Bronchial epithelial cell (primary cell): ENCODE data around the gene MSANTD1. TPM values are rescaled to one million over a fixed set of nuclear protein-coding genes. Genes with fewer than 3 reads are reported as not detected.

Experiments
- DNase-seq: peaks from one replicate; pipeline ENCODE4 v3.0.0-alpha.2; 2010; ENCODE audit warnings: low read depth
- FAIRE-seq: peaks from 2 replicates; lab custom pipeline; 2011; peaks lifted over from hg19 to GRCh38; lab: Jason Lieb, UNC
- H3K27me3 ChIP-seq: 2 replicates; pipeline ENCODE4 v1.5.1; 2011; ENCODE audit warnings: low read length; ENCODE audit not compliant: control insufficient read depth, insufficient read depth
- H3K36me3 ChIP-seq: 2 replicates; pipeline ENCODE4 v1.5.1; 2011; ENCODE audit warnings: low read length; ENCODE audit not compliant: control insufficient read depth, insufficient read depth
- H3K4me3 ChIP-seq: 2 replicates; pipeline ENCODE4 v1.5.1; 2011; ENCODE audit warnings: mild to moderate bottlenecking, low read depth, low read length, control low read depth
- total RNA-seq: library from RNA; depleted of rRNA; stranded (reverse); fragments of >200 nt; gene quantifications from 2 replicates; pipeline ENCODE4 v1.2.1, GENCODE V29; 2014
- TF ChIP-seq, protein P1 (sequence below): IDR thresholded peaks from 2 replicates; pipeline ENCODE4 v1.5.1; 2011; ENCODE audit warnings: mild to moderate bottlenecking, moderate library complexity, low read length, control low read depth, inconsistent platforms; ENCODE audit not compliant: insufficient read depth, severe bottlenecking

MSANTD1 gene
- total RNA-seq, 1 donor from 2014 or later: 0.26 TPM

DNA sequence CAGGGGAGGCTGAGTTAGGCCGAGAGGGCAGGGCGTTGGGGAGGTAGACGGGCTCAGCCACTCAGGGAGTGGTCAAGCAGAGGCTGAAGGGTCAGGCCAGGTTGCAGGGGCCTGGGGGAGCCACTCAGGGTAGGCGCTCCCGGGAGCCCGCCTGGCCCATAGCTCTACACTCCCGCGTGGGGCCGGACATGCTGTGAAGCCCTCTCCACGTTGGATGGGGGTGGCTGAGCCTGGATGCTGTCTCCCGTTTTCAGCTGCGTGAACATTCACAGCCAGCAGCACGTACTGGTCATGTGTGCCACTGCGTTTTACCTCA lies 14.0 kb upstream of the MSANTD1 start:
- no peak overlapping the region for H3K4me3 ChIP-seq
- no peaks in the 10 kb centered on the region for H3K27me3 ChIP-seq
- no peak for FAIRE-seq
- H3K36me3 ChIP-seq: peaks cover 29% of the 10 kb centered on the region
- DNase-seq: no peak
- TF ChIP-seq, protein P1, sequence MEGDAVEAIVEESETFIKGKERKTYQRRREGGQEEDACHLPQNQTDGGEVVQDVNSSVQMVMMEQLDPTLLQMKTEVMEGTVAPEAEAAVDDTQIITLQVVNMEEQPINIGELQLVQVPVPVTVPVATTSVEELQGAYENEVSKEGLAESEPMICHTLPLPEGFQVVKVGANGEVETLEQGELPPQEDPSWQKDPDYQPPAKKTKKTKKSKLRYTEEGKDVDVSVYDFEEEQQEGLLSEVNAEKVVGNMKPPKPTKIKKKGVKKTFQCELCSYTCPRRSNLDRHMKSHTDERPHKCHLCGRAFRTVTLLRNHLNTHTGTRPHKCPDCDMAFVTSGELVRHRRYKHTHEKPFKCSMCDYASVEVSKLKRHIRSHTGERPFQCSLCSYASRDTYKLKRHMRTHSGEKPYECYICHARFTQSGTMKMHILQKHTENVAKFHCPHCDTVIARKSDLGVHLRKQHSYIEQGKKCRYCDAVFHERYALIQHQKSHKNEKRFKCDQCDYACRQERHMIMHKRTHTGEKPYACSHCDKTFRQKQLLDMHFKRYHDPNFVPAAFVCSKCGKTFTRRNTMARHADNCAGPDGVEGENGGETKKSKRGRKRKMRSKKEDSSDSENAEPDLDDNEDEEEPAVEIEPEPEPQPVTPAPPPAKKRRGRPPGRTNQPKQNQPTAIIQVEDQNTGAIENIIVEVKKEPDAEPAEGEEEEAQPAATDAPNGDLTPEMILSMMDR: no peak

DNA sequence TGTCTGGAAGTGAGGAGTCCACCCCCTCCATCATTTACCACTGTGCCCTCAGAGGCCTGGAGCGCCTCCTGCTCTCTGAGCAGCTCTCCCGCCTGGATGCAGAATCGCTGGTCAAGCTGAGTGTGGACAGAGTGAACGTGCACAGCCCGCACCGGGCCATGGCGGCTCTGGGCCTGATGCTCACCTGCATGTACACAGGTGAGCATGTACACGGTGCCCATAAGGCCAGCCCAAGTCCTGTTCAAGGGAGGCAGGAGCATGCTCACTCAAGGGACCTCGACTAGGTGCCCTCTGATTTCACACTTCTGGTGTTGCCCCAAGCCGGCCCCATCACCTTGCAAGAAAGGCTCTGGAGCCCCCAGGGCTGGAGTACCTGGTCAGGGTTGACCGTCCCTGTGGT lies 13.4 kb upstream of the MSANTD1 start:
- TF ChIP-seq, protein P1: no peak
- Histone ChIP-seq H3K36me3 (peaks cover 28% of the 10 kb centered on the region), H3K4me3 (no peak overlapping the region), H3K27me3 (no peaks in the 10 kb centered on the region)
- FAIRE-seq: no peak
- DNase-seq: no peak

DNA sequence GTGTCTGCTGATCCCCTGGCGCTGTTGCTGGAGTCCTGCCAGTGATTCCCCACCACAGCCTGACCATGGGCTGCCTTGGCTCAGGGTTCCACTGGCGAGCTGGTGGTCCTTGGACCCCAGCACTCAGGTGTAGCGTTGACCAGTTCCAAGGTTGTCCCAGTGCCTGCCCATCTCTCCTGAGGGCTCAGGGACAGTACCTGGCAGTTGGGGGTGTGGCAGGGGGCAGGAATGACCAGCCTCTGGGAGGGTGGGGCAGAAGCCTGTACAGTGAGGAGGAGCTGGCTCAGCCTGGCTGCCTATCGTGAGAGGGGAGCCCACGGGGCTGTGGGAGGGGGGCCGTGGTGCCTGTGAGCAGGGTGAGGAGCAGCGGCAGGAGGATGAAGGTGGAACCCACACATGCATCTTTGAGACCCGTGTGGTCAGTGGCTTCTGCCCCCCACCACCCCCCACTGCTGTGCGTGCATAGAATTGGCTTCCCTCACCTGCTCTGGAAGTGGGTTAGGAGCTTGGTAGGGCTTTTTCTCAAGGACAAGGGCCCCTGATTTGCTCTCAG lies 12.6 kb upstream of the MSANTD1 start:
- DNase-seq (no peak), FAIRE-seq (no peak)
- TF ChIP-seq, protein P1: no peak
- Histone ChIP-seq H3K36me3 (peaks cover 26% of the 10 kb centered on the region), H3K4me3 (no peak overlapping the region), H3K27me3 (no peaks in the 10 kb centered on the region)

DNA sequence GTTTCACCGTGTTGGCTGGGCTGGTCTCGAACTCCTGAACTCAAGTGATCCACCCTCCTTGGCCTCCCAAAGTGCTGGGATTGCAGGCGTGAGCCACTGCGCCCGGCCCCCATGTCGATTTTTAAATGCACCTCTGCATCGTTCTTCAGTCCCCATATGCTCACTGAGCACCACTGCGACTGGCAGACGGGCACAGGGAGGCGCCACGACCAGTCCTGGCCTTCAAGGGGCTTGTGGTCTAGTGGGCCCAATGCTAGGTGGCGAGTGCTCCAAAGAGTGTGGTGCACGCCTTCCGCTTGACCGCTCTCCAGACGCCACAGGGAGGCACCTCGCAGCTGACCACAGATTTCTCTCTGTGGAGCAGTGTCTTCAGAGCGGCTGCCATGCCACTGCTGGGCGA lies 11.7 kb upstream of the MSANTD1 start:
- DNase-seq (no peak), FAIRE-seq (no peak)
- TF ChIP-seq, protein P1: no peak
- Histone ChIP-seq H3K4me3 (no peak overlapping the region), H3K27me3 (no peaks in the 10 kb centered on the region), H3K36me3 (peaks cover 24% of the 10 kb centered on the region)

DNA sequence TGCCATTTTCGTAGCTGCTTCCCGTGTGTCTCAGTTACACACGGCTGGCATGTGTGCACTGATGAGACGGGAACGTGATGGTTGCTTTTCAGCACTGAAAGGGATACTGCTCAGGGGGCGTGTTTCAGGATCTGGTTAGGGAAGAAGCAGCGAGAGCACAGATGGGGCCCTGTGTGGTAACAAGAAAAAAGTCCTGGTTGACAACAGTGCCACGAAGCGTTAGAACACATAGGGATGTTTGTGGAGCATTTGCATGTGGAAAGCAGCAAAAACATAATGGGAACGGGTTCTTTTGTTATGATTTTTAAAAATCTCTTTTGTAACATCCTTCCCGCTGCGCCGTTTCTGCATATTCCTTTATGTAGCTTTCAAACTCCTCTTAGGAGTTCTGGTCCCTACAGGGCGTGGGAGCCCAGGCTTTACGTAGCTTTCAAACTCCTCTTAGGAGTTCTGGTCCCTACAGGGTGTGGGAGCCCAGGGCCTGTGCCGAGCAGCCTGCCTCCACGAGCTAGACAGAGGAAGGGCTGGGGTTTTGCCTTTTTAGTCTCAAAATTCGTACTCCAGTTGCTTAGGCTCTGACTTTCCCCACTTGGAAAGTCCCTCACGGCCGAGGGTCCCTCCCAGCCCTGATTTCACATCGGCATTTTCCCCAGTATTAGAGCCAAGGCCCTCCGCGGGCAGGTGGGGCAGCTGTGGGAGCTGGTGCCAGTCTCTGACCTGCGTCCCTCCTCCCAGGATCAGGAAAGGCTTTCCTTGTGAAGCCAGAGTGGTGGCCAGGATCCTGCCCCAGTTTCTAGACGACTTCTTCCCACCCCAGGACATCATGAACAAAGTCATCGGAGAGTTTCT lies 11.0 kb upstream of the MSANTD1 start:
- Histone ChIP-seq H3K4me3 (no peak overlapping the region), H3K36me3 (peaks cover 23% of the 10 kb centered on the region), H3K27me3 (no peaks in the 10 kb centered on the region)
- no peak for FAIRE-seq
- no peak for DNase-seq
- TF ChIP-seq, protein P1: no peak
